ENCODE data around the gene TBX21. TPM values are rescaled to one million over a fixed set of nuclear protein-coding genes. Genes with fewer than 3 reads are reported as not detected.

TBX21 gene
- total RNA-seq, 1 experiment from 2014 or later, result 0.20 TPM

DNA sequence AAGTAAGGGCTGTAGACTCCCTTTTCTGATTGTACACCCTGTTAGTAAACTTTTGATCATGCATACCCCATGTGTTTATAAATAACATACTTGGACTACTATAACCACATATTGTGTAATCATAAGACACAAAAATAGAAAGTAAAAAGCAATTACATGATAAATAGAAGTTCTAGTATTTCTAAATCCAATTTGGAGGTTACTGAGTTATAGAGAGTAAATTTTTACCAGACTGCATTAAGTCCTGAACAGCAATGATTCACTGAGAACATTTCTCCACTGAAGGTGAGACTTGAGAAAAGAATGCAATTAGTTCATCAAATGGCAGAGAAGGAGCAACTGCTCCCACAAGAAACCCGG lies 46.8 kb upstream of the TBX21 start:
- Histone ChIP-seq H3K9me3 (ENCODE audit: control insufficient read depth in 1 of 2, insufficient read depth in 1 of 2, low read depth in 1 of 2, low read length in 2 of 2) (no peaks in the 10 kb centered on the region), H3K27ac (ENCODE audit: low read depth, low read length) (no peak overlapping the region), H4K20me1 (ENCODE audit: insufficient read depth) (peaks cover 14% of the 10 kb centered on the region; the same call in 1 of the 2 replicates), H3K27me3 (ENCODE audit: insufficient read depth, low read length) (no peaks in the 10 kb centered on the region), H2AFZ (ENCODE audit: low read depth, low read length, poor library complexity, severe bottlenecking) (no peak overlapping the region), H3K4me1 (ENCODE audit: control insufficient read depth in 1 of 2, insufficient read depth in 2 of 2, low read length in 2 of 2) (peaks cover 5 to 17% of the 10 kb centered on the region in 2 experiments; a peak in 3 of 4 replicates), H3K9me2 (ENCODE audit: insufficient read depth) (no peaks in the 10 kb centered on the region), H3K9ac (ENCODE audit: low read length) (no peak overlapping the region), H3K4me2 (ENCODE audit: low read length) (no peak overlapping the region), H3K79me2 (ENCODE audit: insufficient read depth, low read length) (no peaks in the 10 kb centered on the region), H3K36me3 (ENCODE audit: control insufficient read depth in 1 of 2, insufficient read depth in 2 of 2, low read length in 2 of 2) (peaks cover 33 to 43% of the 10 kb centered on the region in 2 experiments; a peak in 3 of 4 replicates), H3K4me3 (replicated peaks in 1 of 2; ENCODE audit: low read depth in 1 of 2, low read length in 2 of 2) (no peak overlapping the region)
- no TSS peak for BruUV-seq (replicated peaks)
- intact Hi-C loops (cut with micrococcal nuclease), result no loop called here
- TF ChIP-seq REST (IDR thresholded peaks at IDR 0.05; ENCODE audit: low read depth), result no peak
- TF ChIP-seq POLR2AphosphoS5 (IDR thresholded peaks at IDR 0.05; ENCODE audit: low read depth, low read length), result no peak
- no peak for TF ChIP-seq SP1 (IDR thresholded peaks at IDR 0.05; ENCODE audit: low read depth)
- TF ChIP-seq JUND (IDR thresholded peaks at IDR 0.05), result peak; percentile 18; the same call in 1 of the 2 replicates
- no peak for TF ChIP-seq EGR1 (IDR thresholded peaks at IDR 0.05; ENCODE audit: low read depth)
- ChIA-PET RAD21 (ENCODE audit: low non-redundant PET in 1 of 2, low total read pairs in 2 of 2, uncharacterized antibody in 2 of 2, unreplicated experiment in 2 of 2) (no interaction called here), CTCF (no interaction called here), POLR2A (no interaction called here)
- ATAC-seq, result no peak
- DNase-seq (ENCODE audit: low read depth, low spot score), result no peak

- Histone ChIP-seq H3K79me2 (ENCODE audit: insufficient read depth, low read length) (no peaks in the 10 kb centered on the region), H3K27ac (ENCODE audit: low read depth, low read length) (no peak overlapping the region), H3K9me2 (ENCODE audit: insufficient read depth) (no peaks in the 10 kb centered on the region), H3K27me3 (ENCODE audit: insufficient read depth, low read length) (no peaks in the 10 kb centered on the region), H3K9ac (ENCODE audit: low read length) (no peak overlapping the region), H4K20me1 (ENCODE audit: insufficient read depth) (peaks cover 14% of the 10 kb centered on the region; the same call in 1 of the 2 replicates), H3K9me3 (ENCODE audit: control insufficient read depth in 1 of 2, insufficient read depth in 1 of 2, low read depth in 1 of 2, low read length in 2 of 2) (no peaks in the 10 kb centered on the region), H3K4me1 (ENCODE audit: control insufficient read depth in 1 of 2, insufficient read depth in 2 of 2, low read length in 2 of 2) (peaks cover 6 to 21% of the 10 kb centered on the region in 2 experiments; a peak in 3 of 4 replicates), H2AFZ (ENCODE audit: low read depth, low read length, poor library complexity, severe bottlenecking) (no peak overlapping the region), H3K4me3 (replicated peaks in 1 of 2; ENCODE audit: low read depth in 1 of 2, low read length in 2 of 2) (no peak overlapping the region), H3K36me3 (ENCODE audit: control insufficient read depth in 1 of 2, insufficient read depth in 2 of 2, low read length in 2 of 2) (peaks cover 29 to 38% of the 10 kb centered on the region in 2 experiments; a peak in 3 of 4 replicates), H3K4me2 (ENCODE audit: low read length) (no peak overlapping the region)
- ATAC-seq (peak; percentile 7; the same call in 1 of the 2 replicates), DNase-seq (ENCODE audit: low read depth, low spot score) (no peak)
- ChIA-PET RAD21 (ENCODE audit: low non-redundant PET in 1 of 2, low total read pairs in 2 of 2, uncharacterized antibody in 2 of 2, unreplicated experiment in 2 of 2) (no interaction called here), POLR2A (no interaction called here), CTCF (interaction anchor here (1.5 to 2.1 kb wide), 4 partner anchors 9 to 23 kb away, joined by 4 to 12 read pairs (median 5); no protein-coding TSS in a partner anchor)
- intact Hi-C loops (cut with micrococcal nuclease), result no loop called here
- no TSS peak for BruUV-seq (replicated peaks)
- TF ChIP-seq POLR2A (IDR thresholded peaks at IDR 0.05; ENCODE audit: borderline replicate concordance, extremely low read depth, insufficient read depth, insufficient read length) (no peak), SRF (IDR thresholded peaks at IDR 0.05; ENCODE audit: low read depth) (no peak), EZH2phosphoT487 (IDR thresholded peaks at IDR 0.05; ENCODE audit: borderline replicate concordance) (no peak), ELF1 (IDR thresholded peaks at IDR 0.05; ENCODE audit: borderline replicate concordance, low read depth) (no peak), JUND (IDR thresholded peaks at IDR 0.05) (no peak), TCF7L2 (IDR thresholded peaks at IDR 0.05; ENCODE audit: borderline replicate concordance, extremely low read depth, insufficient read depth, insufficient read length) (no peak), EZH2 (IDR thresholded peaks at IDR 0.05) (no peak), CEBPB (IDR thresholded peaks at IDR 0.05; ENCODE audit: low read depth) (no peak), ZFX (IDR thresholded peaks at IDR 0.05) (no peak), POLR2AphosphoS5 (IDR thresholded peaks at IDR 0.05; ENCODE audit: low read depth, low read length) (no peak; the same call in 1 of the 2 replicates), RAD21 (IDR thresholded peaks at IDR 0.05; ENCODE audit: low read depth) (no peak), REST (IDR thresholded peaks at IDR 0.05; ENCODE audit: low read depth) (no peak)
Measured at GRCh38 chr17:47686664-47687327, 46.2 kb upstream of the TBX21 start.
